HG02840 (cell line): Measurements from ENCODE around the gene PLPP3.

Experiments used
- ATAC-seq: cut with Tn5 transposase; IDR thresholded peaks from one replicate; pipeline ENCODE4 v1.9.1; 2021; ENCODE audit warnings: mild to moderate bottlenecking, moderate library complexity, moderate number of reproducible peaks; ENCODE audit not compliant: unreplicated experiment, low FRiP score

PLPP3 gene

DNA sequence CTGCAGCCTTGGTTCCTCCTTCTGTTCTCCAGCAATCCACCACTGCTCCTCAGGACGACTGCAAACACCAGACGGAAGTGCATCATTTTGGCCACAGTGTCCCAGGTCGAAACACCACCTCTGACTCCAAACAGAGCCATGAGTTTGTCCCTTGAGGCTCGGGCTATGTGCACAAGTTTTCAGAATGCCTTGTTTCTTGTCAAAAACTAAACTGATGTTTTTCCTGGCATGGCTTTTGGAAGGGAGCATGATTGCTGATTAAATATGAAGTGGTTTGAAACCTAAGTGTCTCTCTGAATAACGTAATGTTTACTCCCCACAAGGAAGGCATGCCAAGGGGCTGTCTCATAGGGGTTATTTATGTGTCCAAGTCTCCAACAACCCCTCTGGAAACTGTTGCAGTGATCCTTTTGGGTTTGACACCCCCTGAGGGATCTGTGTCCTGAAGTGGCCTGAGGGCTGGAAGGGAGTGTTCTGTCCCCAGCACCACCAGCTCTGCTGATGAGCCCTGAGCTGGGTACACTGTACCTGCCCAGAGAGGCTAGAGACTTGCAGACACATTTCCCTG, 132.7 kb downstream of the PLPP3 start:
- ATAC-seq: no peak

DNA sequence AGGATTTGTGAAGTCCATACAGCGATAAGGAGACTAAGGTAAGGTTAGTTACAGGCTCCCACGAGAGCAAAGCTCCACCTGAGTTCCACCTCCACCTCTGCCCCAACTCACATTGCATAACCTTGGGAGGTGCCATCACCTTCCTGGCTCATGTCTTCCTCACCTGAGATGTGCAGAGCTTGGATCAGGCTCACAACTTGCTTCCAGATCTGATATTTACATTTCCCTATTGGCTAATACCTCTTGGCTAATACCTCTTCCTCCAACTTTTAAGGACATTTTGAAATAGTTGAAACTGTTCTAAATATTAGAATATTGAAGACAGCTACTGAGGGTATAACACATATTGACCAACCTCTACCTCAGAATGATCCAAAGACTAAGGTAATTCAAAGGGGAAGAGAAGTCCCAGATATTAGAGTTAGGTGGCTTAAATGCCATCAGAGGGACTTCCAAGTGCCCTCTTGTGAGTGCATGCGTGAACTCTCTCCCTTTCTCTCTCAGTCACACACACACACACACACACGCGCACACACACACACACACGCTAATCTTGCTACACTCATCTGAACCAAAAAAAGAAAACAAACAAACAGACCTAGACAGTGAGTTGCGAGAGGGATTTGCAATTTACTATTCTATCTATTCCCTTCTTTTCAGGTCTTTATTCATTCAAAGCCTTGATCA, 134.3 kb downstream of the PLPP3 start:
- ATAC-seq: no peak
